Upper lobe of right lung (tissue), 1 donor: ENCODE results near the gene ARID5B. TPM values are rescaled to one million over a fixed set of nuclear protein-coding genes. Genes with fewer than 3 reads are reported as not detected.

Experiments
- ATAC-seq: fragments of 200-7000 bp; cut with Tn5 transposase; one replicate; pipeline ENCODE4 v1.9.1; 2020; ENCODE audit warnings: mild to moderate bottlenecking, moderate library complexity
- DNase-seq: peaks from one replicate; pipeline ENCODE4 v3.0.0-alpha.2; 2020
- H3K27ac ChIP-seq: fragments of 200-600 bp; one replicate; pipeline ENCODE4 v1.8.0; 2022
- H3K27me3 ChIP-seq: fragments of 200-600 bp; one replicate; pipeline ENCODE4 v1.8.0; 2022; ENCODE audit warnings: mild to moderate bottlenecking
- H3K36me3 ChIP-seq: fragments of 200-600 bp; one replicate; pipeline ENCODE4 v1.8.0; 2022
- H3K4me1 ChIP-seq: fragments of 200-600 bp; one replicate; pipeline ENCODE4 v1.8.0; 2022
- H3K4me3 ChIP-seq: fragments of 200-600 bp; one replicate; pipeline ENCODE4 v1.8.0; 2022; ENCODE audit warnings: mild to moderate bottlenecking
- H3K9me3 ChIP-seq: fragments of 200-600 bp; one replicate; pipeline ENCODE4 v1.8.0; 2022
- CTCF ChIP-seq: fragments of 200-600 bp; IDR thresholded peaks from one replicate; pipeline ENCODE4 v1.8.0; 2022; ENCODE audit warnings: antibody characterized with exemption
- intact Hi-C: fragments of 100-400 bp; cut with DNase I; formaldehyde crosslinking; loops from one replicate; pipeline ENCODE4 v1.11.0; 2022
- total RNA-seq: library from RNA; stranded (reverse); fragmentation: NEBNext Ultra II Directional; extraction: Animal tissue kit (Norgen Biotek cat#: 25700); gene quantifications from one replicate; pipeline ENCODE4 v1.2.1, GENCODE V29; 2021
- donor health status: DM: no; HTN: yes; CAD: no; lungs with severe emphysema.

Gene ARID5B
- total RNA-seq, 1 donor from 2014 or later, result 34.1 TPM

- TF ChIP-seq CTCF, result no peak
- peaks cover 41% of the 10 kb centered on the region for H3K36me3 ChIP-seq
- peaks cover 26% of the 10 kb centered on the region for H3K4me1 ChIP-seq
- H3K27me3 ChIP-seq, result no peaks in the 10 kb centered on the region
- no peak overlapping the region for H3K27ac ChIP-seq
- no peak for ATAC-seq
- intact Hi-C loops, result no loop called here
- no peak for DNase-seq
- H3K9me3 ChIP-seq, result no peaks in the 10 kb centered on the region
- H3K4me3 ChIP-seq, result no peak overlapping the region
Observed at GRCh38 chr10:62072901-62073300, 171.4 kb downstream of the ARID5B start.

GRCh38 chr10:62073429-62073828, 171.9 kb downstream of the ARID5B start:
- no peak for TF ChIP-seq CTCF
- ATAC-seq (no peak), DNase-seq (no peak)
- Histone ChIP-seq H3K36me3 (peaks cover 45% of the 10 kb centered on the region), H3K9me3 (no peaks in the 10 kb centered on the region), H3K27me3 (no peaks in the 10 kb centered on the region), H3K4me3 (no peak overlapping the region), H3K27ac (no peak overlapping the region), H3K4me1 (peaks cover 30% of the 10 kb centered on the region)
- intact Hi-C loops, result no loop called here

GRCh38 chr10:62075414-62075813, 173.9 kb downstream of the ARID5B start:
- H3K27me3 ChIP-seq, result no peaks in the 10 kb centered on the region
- H3K4me3 ChIP-seq, result no peak overlapping the region
- intact Hi-C loops, result no loop called here
- peak overlapping the region; percentile 11 for H3K27ac ChIP-seq
- H3K36me3 ChIP-seq, result peaks cover 44% of the 10 kb centered on the region
- peaks cover 30% of the 10 kb centered on the region for H3K4me1 ChIP-seq
- ATAC-seq, result no peak
- no peak for DNase-seq
- H3K9me3 ChIP-seq, result no peaks in the 10 kb centered on the region
- no peak for TF ChIP-seq CTCF

- ATAC-seq, result no peak
- Histone ChIP-seq H3K9me3 (no peaks in the 10 kb centered on the region), H3K4me3 (no peak overlapping the region), H3K27ac (peak overlapping the region; percentile 11), H3K27me3 (no peaks in the 10 kb centered on the region), H3K4me1 (peaks cover 33% of the 10 kb centered on the region), H3K36me3 (peaks cover 39% of the 10 kb centered on the region)
- DNase-seq, result no peak
- intact Hi-C loops, result no loop called here
- TF ChIP-seq CTCF, result no peak
Observed at GRCh38 chr10:62075912-62076311, 174.4 kb downstream of the ARID5B start.

GRCh38 chr10:62076891-62077290, 175.4 kb downstream of the ARID5B start:
- intact Hi-C loops, result no loop called here
- H3K9me3 ChIP-seq, result no peaks in the 10 kb centered on the region
- H3K27ac ChIP-seq, result peak overlapping the region; percentile 28
- TF ChIP-seq CTCF, result no peak
- DNase-seq, result no peak
- peak; percentile 82 for ATAC-seq
- no peaks in the 10 kb centered on the region for H3K27me3 ChIP-seq
- H3K4me3 ChIP-seq, result no peak overlapping the region
- peaks cover 42% of the 10 kb centered on the region for H3K4me1 ChIP-seq
- H3K36me3 ChIP-seq, result peaks cover 33% of the 10 kb centered on the region
